ENCODE results near the gene POLA1. TPM values are rescaled to one million over a fixed set of nuclear protein-coding genes. Genes with fewer than 3 reads are reported as not detected.
A peak's percentile ranks its signal among the peaks of the same experiment; 100 is the strongest.

POLA1 gene
- total and polyA plus RNA-seq, 2 experiments from 2014 or later, result 4.9 to 19.0 TPM

- Histone ChIP-seq H3K4me1 (ENCODE audit: insufficient read depth) (peaks cover 12% of the 10 kb centered on the region), H3K4me3 (no peak overlapping the region), H3K9me2 (replicated peaks; ENCODE audit: insufficient read depth) (no peaks in the 10 kb centered on the region), H3K4me2 (peak overlapping the region; percentile 72), H3K79me2 (no peaks in the 10 kb centered on the region), H2AFZ (peak overlapping the region; percentile 41), H4K20me1 (ENCODE audit: insufficient read depth, poor library complexity, severe bottlenecking) (no peaks in the 10 kb centered on the region), H3K36me3 (replicated peaks; ENCODE audit: insufficient read depth, low read depth) (no peaks in the 10 kb centered on the region), H3K27me3 (peaks cover 95% of the 10 kb centered on the region), H3K27ac (no peak overlapping the region), H3K9me3 (ENCODE audit: low read depth) (no peaks in the 10 kb centered on the region)
- peak; percentile 100 for TF ChIP-seq EZH2 (IDR thresholded peaks at IDR 0.05; ENCODE audit: borderline replicate concordance)
- peak; percentile 88 for TF ChIP-seq EZH2phosphoT487 (IDR thresholded peaks at IDR 0.05; ENCODE audit: low read depth, severe bottlenecking, unreplicated experiment)
- no peak for TF ChIP-seq CTCF (IDR thresholded peaks at IDR 0.05; ENCODE audit: poor library complexity)
- DNase-seq (ENCODE audit: low spot score), result no peak
- 2% methylated on average over 32 of the region's 32 CpGs for WGBS (ENCODE audit: low lambda C conversion rate, missing lambda C conversion rate)
Measured at GRCh38 chrX:25017667-25018247, 324.0 kb downstream of the POLA1 start.

- no peaks in the 10 kb centered on the region for H3K79me2 ChIP-seq
- WGBS (ENCODE audit: low lambda C conversion rate, missing lambda C conversion rate), result 11% methylated on average over 3 of the region's 3 CpGs
Measured at GRCh38 chrX:25018682-25019081, 325.0 kb downstream of the POLA1 start.

DNA sequence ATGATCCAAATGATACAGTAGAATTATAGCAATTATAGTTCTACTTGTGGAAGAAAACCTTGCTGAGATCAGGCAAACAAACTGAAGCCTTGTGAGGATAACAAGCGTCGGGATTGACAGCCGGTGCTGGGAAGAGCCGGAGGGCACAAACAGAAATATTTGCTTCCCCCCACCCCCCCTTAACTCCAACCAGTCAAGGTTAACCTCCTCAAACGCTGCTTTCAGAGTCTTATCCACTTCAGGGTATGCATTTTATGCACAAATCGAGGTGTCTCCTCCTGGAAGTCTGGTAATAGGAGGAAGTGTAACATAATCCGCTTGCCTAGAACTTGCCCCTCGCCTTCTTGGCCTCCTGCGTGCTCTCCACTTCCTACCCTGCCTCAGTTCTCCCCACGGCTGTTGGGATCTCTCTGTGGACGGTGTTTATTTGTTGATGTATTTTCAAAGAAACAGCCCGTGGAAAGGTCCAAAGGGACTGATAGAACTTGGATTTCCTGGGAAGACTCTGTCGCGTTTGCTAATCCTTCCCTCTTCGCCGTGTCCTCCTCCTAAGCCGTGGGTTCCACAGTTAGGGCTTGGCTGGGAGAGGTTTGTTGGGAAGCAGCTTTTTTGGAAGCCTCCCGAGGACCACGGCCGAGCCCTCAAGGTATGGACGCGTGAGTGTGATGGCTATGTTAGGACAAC lies 326.1 kb downstream of the POLA1 start:
- H3K27ac ChIP-seq, result no peak overlapping the region
- H3K27me3 ChIP-seq, result peaks cover 99% of the 10 kb centered on the region
- no peaks in the 10 kb centered on the region for H3K36me3 ChIP-seq (replicated peaks; ENCODE audit: insufficient read depth, low read depth)
- H3K4me1 ChIP-seq (ENCODE audit: insufficient read depth), result peaks cover 9% of the 10 kb centered on the region
- no peaks in the 10 kb centered on the region for H3K9me2 ChIP-seq (replicated peaks; ENCODE audit: insufficient read depth)
- no peak overlapping the region for H3K4me3 ChIP-seq
- H2AFZ ChIP-seq, result no peak overlapping the region
- no peaks in the 10 kb centered on the region for H3K79me2 ChIP-seq
- H3K9me3 ChIP-seq (ENCODE audit: low read depth), result no peaks in the 10 kb centered on the region
- no peak for DNase-seq (ENCODE audit: low spot score)
- H4K20me1 ChIP-seq (ENCODE audit: insufficient read depth, poor library complexity, severe bottlenecking), result no peaks in the 10 kb centered on the region
- peak overlapping the region; percentile 90 for H3K4me2 ChIP-seq
- peak; percentile 48 for TF ChIP-seq EZH2 (IDR thresholded peaks at IDR 0.05; ENCODE audit: borderline replicate concordance)
- no peak for TF ChIP-seq EZH2phosphoT487 (IDR thresholded peaks at IDR 0.05; ENCODE audit: low read depth, severe bottlenecking, unreplicated experiment)
- no peak for TF ChIP-seq CTCF (IDR thresholded peaks at IDR 0.05; ENCODE audit: poor library complexity)
- WGBS (ENCODE audit: low lambda C conversion rate, missing lambda C conversion rate), result 2% methylated on average over 21 of the region's 22 CpGs

More at GRCh38 chrX:25018682-25019081, 325.0 kb downstream of the POLA1 start:
- Histone ChIP-seq H3K36me3 (replicated peaks; ENCODE audit: insufficient read depth, low read depth) (no peaks in the 10 kb centered on the region), H3K9me3 (ENCODE audit: low read depth) (no peaks in the 10 kb centered on the region), H2AFZ (no peak overlapping the region), H3K4me2 (no peak overlapping the region), H3K4me3 (no peak overlapping the region), H3K9me2 (replicated peaks; ENCODE audit: insufficient read depth) (no peaks in the 10 kb centered on the region), H3K4me1 (ENCODE audit: insufficient read depth) (peaks cover 9% of the 10 kb centered on the region), H4K20me1 (ENCODE audit: insufficient read depth, poor library complexity, severe bottlenecking) (no peaks in the 10 kb centered on the region), H3K27me3 (peaks cover 99% of the 10 kb centered on the region), H3K27ac (no peak overlapping the region)
- TF ChIP-seq CTCF (IDR thresholded peaks at IDR 0.05; ENCODE audit: poor library complexity) (no peak), EZH2 (IDR thresholded peaks at IDR 0.05; ENCODE audit: borderline replicate concordance) (no peak), EZH2phosphoT487 (IDR thresholded peaks at IDR 0.05; ENCODE audit: low read depth, severe bottlenecking, unreplicated experiment) (no peak)
- no peak for DNase-seq (ENCODE audit: low spot score)

Measured in hepatocyte (in vitro differentiated cells).